Neuronal stem cell (in vitro differentiated cells): Measurements from ENCODE around the gene ADCY1.

Experiments
- DNase-seq: peaks from one replicate; pipeline ENCODE4 v3.0.0-alpha.2; 2013; ENCODE audit warnings: low spot score
- H2AFZ ChIP-seq: one replicate; pipeline ENCODE4 v1.6.1; 2013; ENCODE audit warnings: mild to moderate bottlenecking, low read length, inconsistent platforms
- H2AK5ac ChIP-seq: 2 replicates; pipeline ENCODE4 v1.6.1; 2013; ENCODE audit warnings: low read depth, mild to moderate bottlenecking, inconsistent platforms, low read length, moderate library complexity, mixed read lengths
- H2BK120ac ChIP-seq: 2 replicates; pipeline ENCODE4 v1.6.1; 2013; ENCODE audit warnings: low read depth, mild to moderate bottlenecking, inconsistent platforms, low read length, moderate library complexity, mixed read lengths
- H2BK12ac ChIP-seq: one replicate; pipeline ENCODE4 v1.6.1; 2013; ENCODE audit warnings: low read length, inconsistent platforms
- H2BK15ac ChIP-seq: 2 replicates; pipeline ENCODE4 v1.6.1; 2013; ENCODE audit warnings: mild to moderate bottlenecking, low read length, inconsistent platforms, mixed read lengths
- H2BK5ac ChIP-seq: one replicate; pipeline ENCODE4 v1.6.1; 2013; ENCODE audit warnings: inconsistent platforms, mild to moderate bottlenecking, low read length, moderate library complexity
- H3K14ac ChIP-seq: one replicate; pipeline ENCODE4 v1.6.1; 2013; ENCODE audit warnings: low read length, inconsistent platforms
- H3K18ac ChIP-seq: 2 replicates; pipeline ENCODE4 v1.6.1; 2013; ENCODE audit warnings: low read length, inconsistent platforms
- H3K23ac ChIP-seq: 2 replicates; pipeline ENCODE4 v1.6.1; 2013; ENCODE audit warnings: low read depth, mild to moderate bottlenecking, mixed read lengths, low read length, inconsistent platforms; ENCODE audit not compliant: poor library complexity
- H3K27ac ChIP-seq: replicated peaks from 3 replicates; pipeline ENCODE4 v1.5.1; 2013; ENCODE audit warnings: low read length, inconsistent platforms
- H3K27me3 ChIP-seq, 3 experiments: 2 replicates each; pipeline ENCODE4 v1.6.1; 2013; ENCODE audit warnings: low read length in 3 of 3, mild to moderate bottlenecking in 2 of 3, inconsistent platforms in 1 of 3, low read depth in 1 of 3, mixed read lengths in 1 of 3, moderate library complexity in 1 of 3; ENCODE audit not compliant: control insufficient read depth in 3 of 3, insufficient read depth in 3 of 3
- H3K36me3 ChIP-seq, 2 donors: replicated peaks in 1 of 2; 2 replicates each; pipeline ENCODE4 v1.6.1; 2013; ENCODE audit warnings: low read length in 2 of 2; ENCODE audit not compliant: control insufficient read depth in 2 of 2, insufficient read depth in 2 of 2
- H3K4ac ChIP-seq: 2 replicates; pipeline ENCODE4 v1.6.1; 2013; ENCODE audit warnings: inconsistent platforms, mild to moderate bottlenecking, low read length, moderate library complexity
- H3K4me1 ChIP-seq, 2 donors: 1 replicate in 1 of 2; 2 replicates in 1 of 2; pipeline ENCODE4 v1.6.1; 2013; ENCODE audit warnings: low read length in 2 of 2, low read depth in 1 of 2; ENCODE audit not compliant: control insufficient read depth in 2 of 2, insufficient read depth in 1 of 2
- H3K4me2 ChIP-seq: one replicate; pipeline ENCODE4 v1.6.1; 2013; ENCODE audit warnings: mild to moderate bottlenecking, low read length, inconsistent platforms; ENCODE audit not compliant: insufficient read depth, poor library complexity, severe bottlenecking
- H3K4me3 ChIP-seq, 2 donors: 2 replicates each; pipeline ENCODE4 v1.5.1; 2013; ENCODE audit warnings: low read length in 2 of 2, mild to moderate bottlenecking in 2 of 2, inconsistent platforms in 1 of 2, moderate library complexity in 1 of 2
- H3K79me1 ChIP-seq: one replicate; pipeline ENCODE4 v1.6.1; 2013; ENCODE audit warnings: low read depth, mild to moderate bottlenecking, inconsistent platforms, low read length, moderate library complexity
- H3K9ac ChIP-seq: one replicate; pipeline ENCODE4 v1.6.1; 2013; ENCODE audit warnings: mild to moderate bottlenecking, low read depth, low read length, inconsistent platforms; ENCODE audit not compliant: poor library complexity
- H3K9me3 ChIP-seq, 2 donors: replicated peaks in 1 of 2; 2 replicates each; pipeline versions ENCODE3 to v1.6.1; 2013; ENCODE audit warnings: low read length in 2 of 2, mild to moderate bottlenecking in 2 of 2, inconsistent platforms in 1 of 2, low read depth in 1 of 2, mixed read lengths in 1 of 2, moderate library complexity in 1 of 2; ENCODE audit not compliant: control insufficient read depth in 2 of 2, insufficient read depth in 1 of 2
- H4K8ac ChIP-seq: one replicate; pipeline ENCODE4 v1.6.1; 2013; ENCODE audit warnings: low read depth, mild to moderate bottlenecking, inconsistent platforms, low read length, moderate library complexity
- H4K91ac ChIP-seq: one replicate; pipeline ENCODE4 v1.6.1; 2013; ENCODE audit warnings: low read length, low read depth, mild to moderate bottlenecking, inconsistent platforms; ENCODE audit not compliant: poor library complexity
- WGBS, 2 donors: extraction: QIAGEN DNeasy Blood & Tissue Kit; methylation state at CpG; one replicate each; pipeline ENCODE4 v1.1.7; 2013; ENCODE audit warnings: missing lambda C conversion rate in 2 of 2, mixed read lengths in 1 of 2; ENCODE audit not compliant: insufficient read length in 2 of 2, insufficient replicate concordance in 1 of 2; ENCODE audit errors: extremely low coverage in 2 of 2; 5-methylcytosine and 5-hydroxymethylcytosine counted together

Gene ADCY1

GRCh38 chr7:45689011-45689796 is 115.0 kb downstream of the ADCY1 start:
- Histone ChIP-seq H2BK15ac (no peak overlapping the region), H3K27ac (no peak overlapping the region), H3K27me3 (no peaks in the 10 kb centered on the region), H4K91ac (no peak overlapping the region), H3K18ac (no peak overlapping the region), H3K9me3 (no peaks in the 10 kb centered on the region), H4K8ac (no peak overlapping the region), H3K4me3 (no peak overlapping the region), H3K14ac (no peak overlapping the region), H3K9ac (no peak overlapping the region), H3K4ac (no peak overlapping the region), H3K4me2 (no peak overlapping the region), H3K4me1 (no peaks in the 10 kb centered on the region), H3K23ac (no peak overlapping the region), H2BK120ac (no peak overlapping the region), H3K79me1 (no peaks in the 10 kb centered on the region), H2BK12ac (no peak overlapping the region), H2AFZ (no peak overlapping the region), H2AK5ac (no peak overlapping the region), H2BK5ac (no peak overlapping the region), H3K36me3 (peaks cover 0 to 2% of the 10 kb centered on the region in 2 donors)
- DNase-seq, result no peak
- no CpG with 5 or more reads among the region's 10 CpGs for WGBS, 2 donors

DNA sequence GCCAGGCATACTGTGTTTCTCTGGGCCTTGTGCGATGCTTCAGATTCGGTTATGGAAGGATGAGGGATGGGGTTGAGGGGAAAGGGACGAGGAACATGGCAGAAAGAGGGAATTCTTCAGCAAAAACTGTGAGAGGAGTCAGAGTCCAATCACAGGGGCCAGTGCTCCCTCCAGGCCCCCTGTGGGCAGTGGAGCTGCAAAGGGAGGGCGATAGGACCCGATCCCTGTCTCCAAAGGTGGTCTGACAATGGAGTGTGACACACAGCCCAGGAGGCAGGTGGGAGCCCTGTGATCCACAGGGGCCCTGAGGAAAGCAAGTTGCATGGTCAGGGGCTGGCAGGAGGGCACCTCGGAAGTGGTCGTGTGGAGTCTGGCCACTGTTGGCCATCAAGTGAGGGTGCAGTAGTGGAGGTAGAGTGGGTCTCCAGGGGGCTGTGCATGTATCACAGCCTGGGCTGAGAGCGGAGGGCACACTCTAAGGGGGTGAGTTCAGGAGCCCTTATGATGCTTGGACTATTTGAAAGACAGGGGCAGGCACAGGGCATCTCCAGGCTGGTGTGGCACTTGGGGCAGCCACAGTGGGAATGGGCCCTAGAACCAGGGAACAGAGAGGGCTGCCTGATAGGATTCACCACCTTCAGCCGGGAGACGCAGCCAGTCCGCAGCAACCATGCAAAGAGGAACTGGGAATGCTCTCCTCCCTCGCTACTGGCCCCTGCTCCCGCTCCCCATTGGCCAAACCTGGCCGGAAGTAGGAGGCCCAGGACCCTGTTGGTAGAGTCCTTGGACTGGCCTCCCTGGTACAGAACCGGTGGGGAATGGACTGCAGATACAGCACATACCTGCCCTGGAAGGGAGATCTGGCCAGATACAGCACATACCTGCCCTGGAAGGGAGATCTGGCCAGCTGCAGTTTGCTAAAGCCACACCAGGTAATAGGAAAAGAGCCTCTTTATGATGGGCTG is 115.9 kb downstream of the ADCY1 start:
- Histone ChIP-seq H3K14ac (peak overlapping the region; percentile 14), H2BK5ac (no peak overlapping the region), H3K27me3 (no peaks in the 10 kb centered on the region), H2BK12ac (no peak overlapping the region), H3K4me2 (no peak overlapping the region), H3K27ac (no peak overlapping the region), H3K9me3 (no peaks in the 10 kb centered on the region), H2BK15ac (no peak overlapping the region), H3K4ac (no peak overlapping the region), H3K79me1 (no peaks in the 10 kb centered on the region), H4K8ac (no peak overlapping the region), H4K91ac (no peak overlapping the region), H2AK5ac (no peak overlapping the region), H3K4me1 (no peaks in the 10 kb centered on the region), H3K18ac (no peak overlapping the region), H2BK120ac (no peak overlapping the region), H3K23ac (no peak overlapping the region), H3K36me3 (peaks cover 0 to 2% of the 10 kb centered on the region in 2 donors), H3K9ac (no peak overlapping the region), H2AFZ (no peak overlapping the region), H3K4me3 (no peak overlapping the region)
- no peak for DNase-seq
- WGBS, 2 donors, result 100% methylated on average over 1 of the region's 15 CpGs; no CpG with 5 or more reads in 1 of the 2 donors

DNA sequence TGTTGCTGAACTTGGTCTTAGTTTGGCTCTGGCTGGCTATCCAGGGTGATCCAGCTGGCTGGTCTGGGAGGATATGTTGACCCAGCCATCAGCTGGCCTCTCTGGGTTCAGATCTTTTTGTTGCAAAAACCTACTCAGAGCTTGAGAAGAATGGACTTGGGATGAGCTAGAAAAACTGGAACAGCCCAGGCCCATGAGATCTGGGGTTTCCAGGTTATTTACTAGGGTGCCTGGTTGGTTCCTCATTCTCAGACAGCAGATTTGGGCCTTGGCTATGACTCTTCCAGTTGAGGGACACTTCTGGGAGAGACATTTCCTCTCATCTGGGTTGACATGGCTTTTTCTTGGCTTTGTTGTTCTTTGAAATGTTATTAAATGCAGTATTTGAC is 116.6 kb downstream of the ADCY1 start:
- no peak overlapping the region for H2BK120ac ChIP-seq
- no peak overlapping the region for H2AK5ac ChIP-seq
- no peak overlapping the region for H2BK12ac ChIP-seq
- H3K4ac ChIP-seq, result no peak overlapping the region
- H3K36me3 ChIP-seq, result peaks cover 0 to 2% of the 10 kb centered on the region in 2 donors
- H3K27ac ChIP-seq, result no peak overlapping the region
- no peak overlapping the region for H3K14ac ChIP-seq
- H3K9ac ChIP-seq, result no peak overlapping the region
- H3K79me1 ChIP-seq, result no peaks in the 10 kb centered on the region
- DNase-seq, result no peak
- no peak overlapping the region for H3K23ac ChIP-seq
- no peak overlapping the region for H4K91ac ChIP-seq
- no peaks in the 10 kb centered on the region for H3K9me3 ChIP-seq
- no peak overlapping the region for H3K18ac ChIP-seq
- no peak overlapping the region for H2BK15ac ChIP-seq
- no peak overlapping the region for H3K4me3 ChIP-seq
- H2AFZ ChIP-seq, result no peak overlapping the region
- H4K8ac ChIP-seq, result no peak overlapping the region
- no peaks in the 10 kb centered on the region for H3K27me3 ChIP-seq
- no peak overlapping the region for H3K4me2 ChIP-seq
- no peaks in the 10 kb centered on the region for H3K4me1 ChIP-seq
- no peak overlapping the region for H2BK5ac ChIP-seq

DNA sequence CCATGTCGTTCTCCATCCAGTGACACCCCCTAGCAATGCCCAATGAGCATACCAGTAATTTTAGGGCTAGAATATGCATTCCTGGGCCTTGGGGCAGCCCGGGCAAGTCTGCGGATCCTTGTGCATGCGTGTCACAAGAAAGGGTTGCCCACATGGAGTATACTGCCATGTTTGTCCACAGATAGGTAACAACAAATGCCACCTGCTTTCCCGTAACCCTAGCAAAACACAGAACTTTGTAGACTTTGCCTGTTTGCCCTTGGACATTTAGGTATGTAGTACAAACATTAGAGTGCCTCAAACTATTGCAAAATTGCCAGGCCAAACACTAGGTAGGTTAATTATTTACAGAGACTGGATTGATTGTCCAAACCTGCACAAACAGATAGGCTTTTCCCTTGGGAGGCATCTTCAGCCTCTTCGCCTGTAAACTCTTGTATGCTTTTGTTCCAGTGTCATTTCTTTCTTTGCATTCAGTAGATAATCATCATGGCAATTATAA is 117.0 kb downstream of the ADCY1 start:
- no peak overlapping the region for H2AK5ac ChIP-seq
- no peak overlapping the region for H3K14ac ChIP-seq
- H3K27ac ChIP-seq, result no peak overlapping the region
- DNase-seq, result no peak
- no peak overlapping the region for H2AFZ ChIP-seq
- H2BK5ac ChIP-seq, result no peak overlapping the region
- H3K4me3 ChIP-seq, result no peak overlapping the region
- WGBS, 2 donors, result no CpG with 5 or more reads among the region's 6 CpGs
- no peak overlapping the region for H3K23ac ChIP-seq
- no peak overlapping the region for H3K9ac ChIP-seq
- no peak overlapping the region for H2BK12ac ChIP-seq
- H3K4me1 ChIP-seq, result no peaks in the 10 kb centered on the region
- no peak overlapping the region for H3K4ac ChIP-seq
- H2BK15ac ChIP-seq, result no peak overlapping the region
- H3K79me1 ChIP-seq, result no peaks in the 10 kb centered on the region
- peaks cover 0 to 2% of the 10 kb centered on the region in 2 donors for H3K36me3 ChIP-seq
- no peaks in the 10 kb centered on the region for H3K9me3 ChIP-seq
- H3K18ac ChIP-seq, result no peak overlapping the region
- H3K27me3 ChIP-seq, result no peaks in the 10 kb centered on the region
- H4K8ac ChIP-seq, result no peak overlapping the region
- H2BK120ac ChIP-seq, result no peak overlapping the region
- H4K91ac ChIP-seq, result no peak overlapping the region
- no peak overlapping the region for H3K4me2 ChIP-seq
